Hepatocyte (in vitro differentiated cells): ENCODE results near the gene PLA2G5.

Experiments used
- EZH2 ChIP-seq: fragments of 200-600 bp; sonication (generic); IDR thresholded peaks from 2 replicates; pipeline ENCODE4 v1.6.1; 2016; ENCODE audit warnings: antibody characterized with exemption, mild to moderate bottlenecking, borderline replicate concordance
- EZH2phosphoT487 ChIP-seq: fragments of 200-600 bp; sonication (generic); IDR thresholded peaks from one replicate; pipeline ENCODE4 v1.6.1; 2018; ENCODE audit warnings: antibody characterized with exemption, mild to moderate bottlenecking, low read depth, moderate library complexity; ENCODE audit not compliant: unreplicated experiment, severe bottlenecking
- TF ChIP-seq, protein P1 (sequence below): fragments of 200-600 bp; sonication (generic); IDR thresholded peaks from 2 replicates; pipeline ENCODE4 v1.5.1; 2016; ENCODE audit warnings: antibody characterized with exemption, mild to moderate bottlenecking; ENCODE audit not compliant: poor library complexity

DNA sequence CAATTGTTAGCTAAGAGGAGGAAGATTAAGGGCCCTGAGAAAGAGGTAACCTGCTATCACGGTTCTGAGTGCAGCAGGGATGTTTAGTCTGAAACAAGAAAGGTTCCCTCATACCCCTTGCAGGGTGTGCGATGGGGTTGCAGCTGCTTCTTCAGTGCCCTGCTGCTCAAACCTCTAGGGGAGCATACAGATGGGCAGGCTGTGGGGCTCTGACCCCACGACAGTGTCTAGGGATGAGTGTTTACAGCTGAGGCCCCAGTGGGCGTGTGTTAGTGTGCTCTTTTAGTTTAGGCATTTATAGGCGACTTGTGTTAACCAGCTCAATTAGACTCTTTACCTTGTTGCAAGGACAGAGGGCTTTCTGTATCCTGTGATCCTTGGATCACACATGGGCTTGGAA is 41.3 kb upstream of the PLA2G5 start:
- no peak for TF ChIP-seq EZH2phosphoT487
- TF ChIP-seq, protein P1, sequence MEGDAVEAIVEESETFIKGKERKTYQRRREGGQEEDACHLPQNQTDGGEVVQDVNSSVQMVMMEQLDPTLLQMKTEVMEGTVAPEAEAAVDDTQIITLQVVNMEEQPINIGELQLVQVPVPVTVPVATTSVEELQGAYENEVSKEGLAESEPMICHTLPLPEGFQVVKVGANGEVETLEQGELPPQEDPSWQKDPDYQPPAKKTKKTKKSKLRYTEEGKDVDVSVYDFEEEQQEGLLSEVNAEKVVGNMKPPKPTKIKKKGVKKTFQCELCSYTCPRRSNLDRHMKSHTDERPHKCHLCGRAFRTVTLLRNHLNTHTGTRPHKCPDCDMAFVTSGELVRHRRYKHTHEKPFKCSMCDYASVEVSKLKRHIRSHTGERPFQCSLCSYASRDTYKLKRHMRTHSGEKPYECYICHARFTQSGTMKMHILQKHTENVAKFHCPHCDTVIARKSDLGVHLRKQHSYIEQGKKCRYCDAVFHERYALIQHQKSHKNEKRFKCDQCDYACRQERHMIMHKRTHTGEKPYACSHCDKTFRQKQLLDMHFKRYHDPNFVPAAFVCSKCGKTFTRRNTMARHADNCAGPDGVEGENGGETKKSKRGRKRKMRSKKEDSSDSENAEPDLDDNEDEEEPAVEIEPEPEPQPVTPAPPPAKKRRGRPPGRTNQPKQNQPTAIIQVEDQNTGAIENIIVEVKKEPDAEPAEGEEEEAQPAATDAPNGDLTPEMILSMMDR: no peak
- no peak for TF ChIP-seq EZH2
